Hematopoietic multipotent progenitor cell treated with erythropoietin and hydrocortisone succinate and interleukin-3 and kit ligand, for 4 days (in vitro differentiated cells): Measurements from ENCODE around the gene EPB41.

Experiments used
- DNase-seq: peaks from one replicate; pipeline ENCODE4 v3.0.0-alpha.2; 2015

Gene EPB41

DNA sequence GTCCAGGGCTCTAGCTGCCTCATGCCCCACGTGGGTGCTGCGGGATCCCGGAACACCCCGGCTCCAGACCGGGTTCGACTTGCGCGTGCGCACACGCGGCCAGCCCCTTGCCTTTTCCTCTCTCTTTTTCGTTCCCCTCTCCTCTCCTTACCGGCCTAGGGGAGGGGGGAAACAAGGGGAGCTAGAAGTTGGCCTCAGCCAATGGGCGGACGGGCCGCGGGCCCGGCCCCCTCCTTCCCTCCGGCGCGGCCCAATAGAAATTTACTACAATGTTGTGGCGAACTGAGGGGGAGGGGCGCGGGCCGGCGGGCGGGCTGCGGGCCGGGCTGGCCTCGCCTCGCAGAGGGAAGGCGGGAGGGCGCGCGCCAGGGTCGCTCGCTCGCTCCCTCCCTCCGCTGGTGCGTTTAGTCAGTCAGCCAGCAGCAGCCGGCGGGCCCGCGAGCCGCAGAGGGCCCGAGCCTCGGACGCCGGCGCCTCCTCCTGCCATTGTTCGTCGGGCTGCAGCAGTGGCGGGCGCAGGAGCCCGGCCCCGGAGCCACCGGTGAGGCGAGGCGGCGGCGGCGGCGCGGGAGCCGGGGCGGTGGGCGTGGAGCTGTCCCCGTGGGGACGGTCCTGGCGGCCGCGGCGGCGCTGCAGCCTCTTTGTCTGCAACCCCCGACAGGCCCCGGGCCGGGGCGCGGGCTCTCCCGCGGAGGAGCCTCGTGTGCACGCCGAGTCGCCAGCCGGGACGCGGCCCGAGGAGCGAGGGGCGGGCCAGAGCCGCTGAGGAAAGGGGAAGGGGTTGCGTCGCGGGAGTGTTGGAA, at the start of gene EPB41:
Gene EPB41 (plus strand): TSS at position 342 of the 803 bp plus-strand sequence. CDS start 72,869 bp downstream, outside the sequence.
- DNase-seq: peak; percentile 98

GRCh38 chr1:28864695-28865094, 49.7 kb upstream of the EPB41 start:
- DNase-seq: no peak

DNA sequence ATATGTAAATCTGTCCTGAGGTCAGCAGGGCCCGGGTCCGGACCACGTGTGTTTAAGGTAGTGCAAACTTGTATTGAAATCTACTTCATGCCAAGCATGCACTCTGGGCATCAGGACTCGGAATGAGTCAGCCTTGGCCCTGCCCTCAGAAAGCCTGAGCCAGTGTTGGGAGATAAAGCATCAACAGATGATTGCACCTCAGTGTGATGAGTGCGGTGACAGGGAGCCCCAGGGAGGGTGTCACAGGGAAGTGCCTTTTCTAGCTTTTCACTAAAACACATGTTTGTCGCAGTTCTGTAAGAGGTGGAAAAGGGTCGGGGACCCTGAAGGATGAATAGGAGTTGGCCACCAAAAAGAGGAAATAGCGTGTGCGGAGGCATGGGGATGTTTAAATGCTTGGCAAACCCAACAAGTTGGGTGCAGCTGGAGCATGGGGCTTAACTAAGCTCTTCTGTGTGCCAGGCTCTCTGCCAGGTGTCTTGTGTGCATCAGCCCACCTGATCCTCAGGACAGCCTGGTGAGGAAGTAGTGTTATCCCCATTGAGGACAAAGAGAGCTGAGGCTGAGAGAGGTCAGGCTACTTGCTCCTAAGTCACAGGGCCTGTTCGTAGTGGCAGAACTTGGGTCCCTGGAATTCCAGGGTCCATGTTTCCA, 48.2 kb upstream of the EPB41 start:
- DNase-seq: peak; percentile 36

DNA sequence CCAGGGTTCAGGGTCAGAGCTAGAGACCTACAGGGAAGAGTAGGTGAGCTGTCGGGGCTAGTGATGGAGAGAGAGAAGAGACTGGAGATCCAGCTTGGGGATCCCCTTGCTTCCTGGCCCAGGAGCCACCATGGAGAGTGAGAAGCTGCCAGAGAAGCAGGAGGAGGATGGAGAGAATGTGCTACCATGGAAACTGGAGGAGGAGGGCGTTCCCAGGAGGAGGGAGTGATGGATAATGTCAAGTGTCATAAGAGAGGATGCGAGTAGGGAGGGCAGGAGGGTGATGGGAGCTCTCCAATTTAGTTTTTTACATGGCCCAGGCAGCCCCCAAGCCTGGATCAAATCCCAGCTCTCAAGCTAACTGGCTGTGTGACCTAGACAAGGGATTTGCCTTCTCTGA, 46.5 kb upstream of the EPB41 start:
- no peak for DNase-seq

DNA sequence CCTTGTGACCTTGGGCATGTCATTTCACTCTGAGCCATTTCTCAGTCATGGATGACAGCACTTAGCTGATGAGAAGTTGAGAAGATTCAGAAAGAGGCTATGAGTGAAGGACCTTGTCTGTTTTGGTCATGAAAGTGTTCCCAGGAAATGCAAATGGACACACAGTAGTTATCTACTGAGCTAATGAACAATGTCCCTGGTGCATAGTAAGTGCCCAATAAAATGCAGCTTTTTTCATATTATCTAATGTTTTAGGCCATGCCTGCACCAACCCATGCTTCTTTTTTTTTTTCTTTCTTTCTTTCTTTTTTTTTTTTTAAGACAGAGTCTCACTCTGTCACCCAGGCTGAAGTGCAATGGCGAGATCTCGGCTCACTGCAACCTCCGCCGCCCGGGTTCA, 44.4 kb upstream of the EPB41 start:
- DNase-seq: no peak

- no peak for DNase-seq
These were observed 42.6 kb upstream of the EPB41 start for GRCh38 chr1:28871631-28872401.

- peak; percentile 68 for DNase-seq
These were observed 39.2 kb upstream of the EPB41 start for GRCh38 chr1:28875134-28875533.

GRCh38 chr1:28877132-28877781, 37.1 kb upstream of the EPB41 start:
- DNase-seq: peak; percentile 86

DNA sequence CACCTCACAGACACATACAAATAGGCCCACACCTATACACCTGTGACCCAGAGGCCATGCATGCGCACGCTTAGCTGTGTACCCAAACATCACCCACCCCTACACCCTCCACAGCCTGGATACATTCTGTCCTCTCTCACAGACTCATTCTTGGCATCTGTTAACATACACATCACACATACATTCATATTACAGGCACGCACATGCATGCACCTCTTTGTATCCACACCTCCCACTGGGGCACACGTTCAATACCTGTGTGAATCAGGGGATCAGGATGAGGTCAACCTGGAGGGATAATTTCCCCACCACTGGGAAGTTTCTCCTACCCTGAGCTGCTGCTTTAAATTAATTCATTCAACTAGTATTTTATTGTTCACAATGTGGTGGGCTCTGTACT, 35.6 kb upstream of the EPB41 start:
- DNase-seq: no peak

DNA sequence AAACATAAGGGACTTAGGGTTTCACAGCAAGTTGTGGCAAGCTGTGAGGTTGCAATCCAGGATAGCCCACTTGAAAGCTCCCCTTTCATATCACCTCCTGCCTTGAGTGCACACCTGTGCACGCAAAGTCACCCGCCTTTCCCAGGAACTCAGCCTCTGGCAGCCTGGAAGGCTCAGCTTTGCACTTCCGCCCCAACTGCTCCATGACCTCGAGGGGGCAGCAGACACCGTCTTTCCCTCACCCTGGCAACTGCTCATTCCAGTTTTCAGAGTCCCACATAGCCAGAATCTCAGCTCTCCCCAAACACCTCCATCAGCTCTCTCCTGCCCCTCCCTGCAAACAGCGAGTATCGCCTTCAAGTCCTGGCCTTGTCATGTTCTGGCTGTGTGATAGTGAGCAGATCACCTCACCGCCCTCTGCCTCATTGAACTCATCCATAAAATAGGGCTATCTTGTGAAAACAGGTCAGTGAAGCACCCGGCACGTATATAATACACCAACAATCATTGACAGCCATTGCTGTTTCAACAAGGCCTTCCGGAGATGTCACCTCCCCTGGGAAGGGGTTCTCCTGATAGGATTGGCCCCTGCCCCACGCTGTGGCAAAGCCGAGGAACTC, 32.2 kb upstream of the EPB41 start:
- peak; percentile 94 for DNase-seq

- DNase-seq: no peak
These were observed 31.1 kb upstream of the EPB41 start for GRCh38 chr1:28883242-28883616.

DNA sequence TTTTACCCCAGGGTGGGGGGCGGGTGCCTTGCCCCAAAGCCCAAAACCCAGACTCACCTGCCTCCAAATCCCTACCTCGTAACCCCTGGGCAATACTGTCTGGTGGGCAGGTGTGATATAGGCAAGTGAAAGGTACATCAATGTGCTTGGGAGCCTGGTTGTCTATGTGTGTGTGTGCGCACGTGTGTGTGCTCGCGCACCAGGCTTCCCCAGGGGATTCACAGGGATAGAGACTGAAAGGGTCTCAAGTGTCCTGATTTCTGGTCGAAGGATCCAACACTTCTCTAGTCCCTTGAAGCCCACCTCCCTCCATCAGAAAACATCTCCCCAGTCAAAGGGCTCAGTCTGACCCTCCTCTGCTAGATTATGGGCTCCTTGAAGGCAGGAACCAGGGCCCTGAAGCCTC, 28.9 kb upstream of the EPB41 start:
- no peak for DNase-seq

DNA sequence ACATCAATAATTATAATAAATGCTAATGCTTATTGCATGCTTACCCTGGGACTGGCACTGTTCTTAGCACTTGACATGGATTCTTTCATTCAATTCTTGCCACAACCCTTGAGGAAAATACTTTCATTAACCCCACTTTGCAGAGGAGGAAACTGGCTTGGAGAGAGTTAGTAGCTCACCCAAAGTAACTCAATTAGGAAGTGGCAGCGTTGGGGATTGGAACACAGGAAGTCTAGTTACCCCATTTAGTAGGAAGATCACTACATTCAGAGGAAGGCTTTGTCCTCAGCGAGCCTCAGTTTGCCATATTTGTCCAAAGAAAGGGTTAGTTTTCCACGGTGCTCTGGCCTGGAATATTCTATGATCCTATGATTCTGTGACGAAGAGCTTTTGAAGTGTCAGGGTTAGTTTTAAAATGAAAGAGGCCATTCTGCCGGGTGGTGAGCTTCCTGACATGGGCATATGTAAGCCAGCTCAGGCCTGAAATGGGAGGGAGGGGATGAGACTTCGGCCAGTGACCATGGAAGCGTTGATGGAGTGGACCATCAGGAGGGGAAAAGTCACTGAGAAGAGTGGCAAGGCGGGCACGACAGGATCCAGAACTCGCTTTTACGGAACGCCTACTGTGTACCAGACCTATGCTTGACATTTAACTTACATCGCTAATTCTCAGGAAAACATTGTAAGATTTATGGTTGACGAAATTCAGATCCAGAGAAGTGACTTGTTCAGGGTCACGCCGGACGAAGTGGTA, 28.2 kb upstream of the EPB41 start:
- peak; percentile 51 for DNase-seq

DNA sequence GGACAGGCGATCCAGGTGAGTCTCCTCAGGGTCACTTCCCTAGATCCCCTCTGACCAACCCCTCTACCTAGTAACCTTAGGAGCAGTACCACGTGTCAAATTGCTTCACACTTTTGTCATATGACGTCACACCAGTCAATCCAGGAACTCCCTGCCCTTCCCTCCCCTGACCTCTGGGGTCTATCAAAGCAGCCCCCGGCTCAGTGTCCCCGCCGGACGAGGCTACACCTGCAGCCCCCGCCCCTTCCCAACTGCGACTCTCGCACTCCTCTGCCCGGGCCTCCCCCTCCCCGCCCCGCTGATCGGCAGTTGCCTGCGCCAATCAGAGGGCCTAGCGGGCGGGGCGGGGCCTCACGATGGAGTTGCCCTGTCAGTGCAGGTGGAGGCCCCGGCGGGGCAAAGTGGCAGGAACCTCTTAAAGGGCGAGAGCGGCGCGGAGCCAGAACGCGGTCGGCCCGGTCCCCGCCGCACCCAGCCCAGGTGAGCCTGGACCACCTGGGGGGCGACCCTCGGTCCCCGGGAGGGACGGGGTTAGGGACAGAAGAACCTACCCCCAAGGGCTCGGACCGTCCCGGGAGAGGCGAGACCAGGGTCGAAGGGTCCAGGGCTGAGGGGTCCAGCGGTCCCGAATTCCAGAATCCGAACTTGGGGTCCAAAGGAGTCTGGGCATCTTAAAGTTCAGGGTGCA, 27.5 kb upstream of the EPB41 start:
- DNase-seq: peak; percentile 95

DNA sequence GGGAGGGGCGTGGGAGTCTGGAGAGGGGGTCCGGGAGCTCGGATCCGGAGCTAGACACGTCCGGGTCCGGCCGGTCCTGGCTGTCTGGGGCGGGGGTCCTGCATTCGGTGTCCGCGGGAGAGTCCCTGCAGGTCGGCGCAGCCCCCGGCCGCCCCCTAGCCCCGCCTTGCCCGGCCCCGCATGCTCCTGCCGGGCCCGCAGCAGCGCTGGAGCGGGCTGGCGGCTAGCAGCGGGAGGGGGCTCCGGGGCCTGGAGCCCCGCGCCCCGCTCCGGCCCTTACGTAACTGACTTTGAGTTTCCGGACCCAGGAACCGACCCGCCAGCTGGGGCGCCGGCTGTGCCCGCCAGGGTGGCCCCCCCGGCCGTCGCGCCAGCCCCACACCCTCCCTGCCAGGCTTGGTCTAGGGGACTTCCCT, 26.9 kb upstream of the EPB41 start:
- peak; percentile 65 for DNase-seq

DNA sequence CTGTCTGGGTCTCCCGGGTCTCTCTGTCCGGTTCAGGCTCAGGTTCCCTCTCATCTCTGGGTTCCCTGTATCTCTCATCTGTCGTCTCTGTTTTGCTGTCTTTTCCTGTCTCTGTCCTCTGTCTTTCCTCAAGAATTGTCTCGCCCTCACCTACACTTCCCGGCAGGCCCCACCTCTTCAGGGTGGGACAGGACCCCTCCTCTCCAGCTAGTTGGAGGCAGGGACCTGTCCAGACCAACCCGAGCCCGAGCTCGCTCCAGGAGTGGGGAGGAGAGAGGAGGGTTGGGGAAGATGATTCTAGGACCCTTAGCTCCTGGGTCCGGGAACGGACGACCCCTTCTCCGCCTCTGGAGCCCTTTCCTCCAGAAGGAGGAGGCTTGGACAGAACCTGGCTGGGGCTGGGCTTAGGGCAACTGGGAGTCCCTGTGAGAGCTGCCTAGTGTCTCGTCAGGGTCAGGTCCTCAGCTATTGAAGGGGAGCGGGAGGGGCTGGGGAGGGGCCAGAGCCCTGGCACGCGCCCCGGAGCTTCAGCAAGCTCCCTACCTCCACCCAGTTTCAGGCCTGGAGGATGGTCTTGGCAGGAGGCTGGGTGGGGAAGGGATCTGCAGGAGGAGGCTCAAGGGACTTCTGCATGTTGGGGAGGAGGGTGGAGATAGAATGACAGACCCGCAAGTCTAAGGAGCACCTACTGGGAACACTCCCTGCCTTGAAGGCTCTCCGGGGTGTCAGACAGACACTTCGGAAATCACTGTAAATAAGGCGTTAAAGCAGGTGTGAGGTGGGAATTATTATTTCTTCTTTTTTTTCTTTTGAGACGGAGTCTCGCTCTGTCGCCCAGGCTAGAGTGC, 26.3 kb upstream of the EPB41 start:
- DNase-seq: peak; percentile 81

DNA sequence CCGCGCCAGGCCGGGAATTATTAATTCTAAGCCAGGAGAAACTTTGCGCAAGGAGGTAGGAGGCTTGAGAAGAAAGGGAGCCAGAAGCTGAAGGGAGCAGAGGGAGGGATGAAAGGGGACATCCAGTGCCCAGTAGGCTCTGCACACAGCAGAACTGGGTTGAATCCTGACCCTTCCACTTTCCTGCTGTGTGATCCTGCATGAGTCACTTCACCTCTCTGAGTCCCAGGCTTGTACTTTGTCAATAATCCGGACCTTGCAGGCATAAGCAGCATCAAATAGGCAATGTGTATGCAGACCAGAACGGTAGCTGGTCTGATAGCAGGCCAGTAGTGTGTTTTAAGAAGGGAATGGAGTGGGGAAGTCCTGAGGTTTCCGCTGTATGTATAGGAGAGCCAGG, 25.5 kb upstream of the EPB41 start:
- no peak for DNase-seq

DNA sequence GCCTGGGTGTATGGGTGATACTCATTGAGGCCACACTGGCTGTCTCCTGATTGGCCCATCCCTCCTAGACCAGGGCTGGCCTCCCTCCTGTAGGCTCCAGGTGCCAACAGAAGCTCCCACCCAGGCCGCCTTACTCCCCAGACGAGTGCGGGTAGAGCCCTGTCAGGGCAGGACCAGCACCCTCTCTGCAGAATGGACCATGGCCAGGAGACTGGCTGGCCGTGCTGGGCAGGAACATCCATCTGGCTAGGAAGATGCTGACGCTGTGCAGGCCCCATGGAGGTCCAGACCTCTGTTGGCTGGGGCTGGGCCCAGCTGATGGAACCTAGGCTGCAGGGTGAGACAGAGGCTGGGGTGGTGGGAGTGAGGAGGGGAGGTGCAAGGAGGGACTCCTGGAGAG, 25.0 kb upstream of the EPB41 start:
- DNase-seq: no peak

GRCh38 chr1:28890435-28890834, 23.9 kb upstream of the EPB41 start:
- no peak for DNase-seq

- no peak for DNase-seq
These were observed 23.5 kb upstream of the EPB41 start for GRCh38 chr1:28890836-28891235.
